Spleen (tissue), 7 donors: Measurements from ENCODE around the gene TTC16.

Experiments
- POLR2A ChIP-seq, 3 donors: fragments of 450-650 bp; IDR thresholded peaks; one replicate each; pipeline ENCODE4 v1.5.1; 2017; ENCODE audit warnings: antibody characterized with exemption in 3 of 3, mild to moderate bottlenecking in 1 of 3
- TF ChIP-seq, protein P1 (sequence below), 11 experiments: fragments of 200-600 bp in 7 of 11; fragments of 450-650 bp in 4 of 11; sonication (generic) in 4 of 11; IDR thresholded peaks in 8 of 11; conservative IDR thresholded peaks in 3 of 11; 1 replicate in 7 of 11; 2 replicates in 4 of 11; pipeline versions ENCODE4 v1.4.0 to v1.8.0; 2016 to 2021; ENCODE audit warnings: antibody characterized with exemption in 11 of 11, inconsistent platforms in 4 of 11, mild to moderate bottlenecking in 1 of 11
- donor health status: DM: no; HTN: no; CAD: no; lungs with moderate emphysema.
- donor health status: DM: no; HTN: no; CAD: no.
- donor health status: DM: no; HTN: no; CAD: no.

DNA sequence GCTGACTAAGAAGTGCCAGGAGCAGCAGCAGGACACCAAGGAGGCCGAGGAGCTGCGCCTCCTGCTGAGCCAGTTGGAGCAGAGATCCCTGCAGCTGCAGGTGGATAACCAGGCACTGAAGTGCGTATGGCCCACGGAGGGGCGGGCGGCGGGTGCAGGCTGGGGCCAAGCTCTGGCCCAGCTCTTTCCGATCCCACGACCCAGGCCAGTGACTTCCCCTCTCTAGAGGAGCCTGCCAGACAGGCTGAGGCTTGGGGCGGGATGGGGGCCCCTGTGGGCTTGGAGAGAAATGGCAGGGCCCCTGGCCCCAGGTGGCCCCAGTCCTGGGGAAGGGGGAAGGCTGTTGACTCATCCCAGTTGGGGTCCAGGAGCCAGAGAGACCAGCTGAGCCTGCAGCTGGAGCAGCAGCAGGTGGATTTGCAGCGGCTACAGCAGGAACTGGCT lies 4.0 kb upstream of the TTC16 start:
- no peak for TF ChIP-seq POLR2A (IDR thresholded peaks at IDR 0.05)
- TF ChIP-seq, protein P1, sequence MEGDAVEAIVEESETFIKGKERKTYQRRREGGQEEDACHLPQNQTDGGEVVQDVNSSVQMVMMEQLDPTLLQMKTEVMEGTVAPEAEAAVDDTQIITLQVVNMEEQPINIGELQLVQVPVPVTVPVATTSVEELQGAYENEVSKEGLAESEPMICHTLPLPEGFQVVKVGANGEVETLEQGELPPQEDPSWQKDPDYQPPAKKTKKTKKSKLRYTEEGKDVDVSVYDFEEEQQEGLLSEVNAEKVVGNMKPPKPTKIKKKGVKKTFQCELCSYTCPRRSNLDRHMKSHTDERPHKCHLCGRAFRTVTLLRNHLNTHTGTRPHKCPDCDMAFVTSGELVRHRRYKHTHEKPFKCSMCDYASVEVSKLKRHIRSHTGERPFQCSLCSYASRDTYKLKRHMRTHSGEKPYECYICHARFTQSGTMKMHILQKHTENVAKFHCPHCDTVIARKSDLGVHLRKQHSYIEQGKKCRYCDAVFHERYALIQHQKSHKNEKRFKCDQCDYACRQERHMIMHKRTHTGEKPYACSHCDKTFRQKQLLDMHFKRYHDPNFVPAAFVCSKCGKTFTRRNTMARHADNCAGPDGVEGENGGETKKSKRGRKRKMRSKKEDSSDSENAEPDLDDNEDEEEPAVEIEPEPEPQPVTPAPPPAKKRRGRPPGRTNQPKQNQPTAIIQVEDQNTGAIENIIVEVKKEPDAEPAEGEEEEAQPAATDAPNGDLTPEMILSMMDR (IDR thresholded peaks at IDR 0.05 in 8 of 11, conservative IDR thresholded peaks at IDR 0.05 in 3 of 11) = no peak
